Prostate gland (tissue), 2 donors: Measurements from ENCODE around the gene BICD1. TPM values are rescaled to one million over a fixed set of nuclear protein-coding genes. Genes with fewer than 3 reads are reported as not detected.

Experiments used
- DNase-seq: peaks from one replicate; pipeline ENCODE4 v3.0.0-alpha.2; 2019; ENCODE audit warnings: low spot score
- H3K27ac ChIP-seq, 2 donors: fragments of 200-600 bp; sonication (generic); 2 replicates each; pipeline ENCODE4 v1.5.1; 2017 to 2019
- H3K27me3 ChIP-seq: fragments of 200-600 bp; sonication (generic); replicated peaks from 2 replicates; pipeline ENCODE4 v1.5.1; 2019; ENCODE audit not compliant: insufficient read depth
- H3K36me3 ChIP-seq, 2 donors: fragments of 200-600 bp; sonication (generic); 1 replicate in 1 of 2; 2 replicates in 1 of 2; pipeline versions ENCODE4 v1.5.1 to v1.8.1; 2017 to 2019
- H3K4me1 ChIP-seq: fragments of 200-600 bp; sonication (generic); replicated peaks from 2 replicates; pipeline ENCODE4 v1.5.1; 2019
- H3K4me3 ChIP-seq, 2 donors: fragments of 200-600 bp; sonication (generic); 2 replicates each; pipeline ENCODE4 v1.5.1; 2017 to 2019
- H3K9me3 ChIP-seq: fragments of 200-600 bp; sonication (generic); 2 replicates; pipeline ENCODE4 v1.5.1; 2017
- POLR2A ChIP-seq: fragments of 450-650 bp; IDR thresholded peaks from one replicate; pipeline ENCODE4 v1.6.1; 2016; ENCODE audit warnings: antibody characterized with exemption, mild to moderate bottlenecking
- POLR2AphosphoS5 ChIP-seq: sonication (generic); formaldehyde crosslinking; IDR thresholded peaks from one replicate; pipeline ENCODE4 v1.6.1; 2017; ENCODE audit warnings: antibody characterized with exemption
- WGBS: methylation state at CpG from one replicate; pipeline ENCODE4 v1.1.5; 2018; 5-methylcytosine and 5-hydroxymethylcytosine counted together
- intact Hi-C: fragments of 100-400 bp; cut with DNase I; formaldehyde crosslinking; loops from one replicate; pipeline ENCODE4 v1.14.2; 2022
- total RNA-seq, 2 donors: library from RNA; depleted of rRNA; stranded (reverse); fragments of >200 nt; gene quantifications; one replicate each; pipeline ENCODE4 v1.1.0, GENCODE V29; 2016
- TF ChIP-seq, protein P1 (sequence below), 4 experiments: fragments of 200-600 bp in 2 of 4; fragments of 450-650 bp in 2 of 4; sonication (generic) in 2 of 4; IDR thresholded peaks; 1 replicate in 3 of 4; 2 replicates in 1 of 4; pipeline ENCODE4 v1.5.1; 2016 to 2019; ENCODE audit warnings: antibody characterized with exemption in 4 of 4, mild to moderate bottlenecking in 2 of 4, moderate library complexity in 2 of 4

The BICD1 gene
- total RNA-seq, 2 donors from 2014 or later: 8.6 to 26.2 TPM

DNA sequence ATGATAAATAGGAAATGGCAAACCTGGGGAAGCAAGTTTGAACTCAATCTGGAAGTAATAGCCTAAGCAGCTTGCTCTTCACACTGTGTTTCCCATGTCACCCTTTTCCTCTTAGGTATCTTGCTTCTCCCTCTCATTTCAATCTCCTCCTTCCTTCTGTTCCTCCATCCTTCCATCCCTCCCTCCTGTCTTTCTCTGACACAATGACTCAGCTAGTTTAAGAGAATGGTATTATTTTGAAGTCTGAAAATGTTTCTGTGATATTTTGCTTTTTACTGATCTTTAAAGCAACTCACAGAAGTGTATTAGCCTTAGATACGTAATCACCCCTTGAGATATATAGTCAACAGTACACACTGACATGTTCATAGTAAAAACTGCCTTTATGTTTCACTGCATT, 236.8 kb downstream of the BICD1 start:
- Histone ChIP-seq H3K27ac (no peak overlapping the region), H3K36me3 (no peaks in the 10 kb centered on the region), H3K4me3 (no peak overlapping the region), H3K4me1 (no peaks in the 10 kb centered on the region), H3K9me3 (no peaks in the 10 kb centered on the region), H3K27me3 (no peaks in the 10 kb centered on the region)
- no peak for TF ChIP-seq POLR2AphosphoS5
- TF ChIP-seq POLR2A: no peak
- TF ChIP-seq, protein P1, sequence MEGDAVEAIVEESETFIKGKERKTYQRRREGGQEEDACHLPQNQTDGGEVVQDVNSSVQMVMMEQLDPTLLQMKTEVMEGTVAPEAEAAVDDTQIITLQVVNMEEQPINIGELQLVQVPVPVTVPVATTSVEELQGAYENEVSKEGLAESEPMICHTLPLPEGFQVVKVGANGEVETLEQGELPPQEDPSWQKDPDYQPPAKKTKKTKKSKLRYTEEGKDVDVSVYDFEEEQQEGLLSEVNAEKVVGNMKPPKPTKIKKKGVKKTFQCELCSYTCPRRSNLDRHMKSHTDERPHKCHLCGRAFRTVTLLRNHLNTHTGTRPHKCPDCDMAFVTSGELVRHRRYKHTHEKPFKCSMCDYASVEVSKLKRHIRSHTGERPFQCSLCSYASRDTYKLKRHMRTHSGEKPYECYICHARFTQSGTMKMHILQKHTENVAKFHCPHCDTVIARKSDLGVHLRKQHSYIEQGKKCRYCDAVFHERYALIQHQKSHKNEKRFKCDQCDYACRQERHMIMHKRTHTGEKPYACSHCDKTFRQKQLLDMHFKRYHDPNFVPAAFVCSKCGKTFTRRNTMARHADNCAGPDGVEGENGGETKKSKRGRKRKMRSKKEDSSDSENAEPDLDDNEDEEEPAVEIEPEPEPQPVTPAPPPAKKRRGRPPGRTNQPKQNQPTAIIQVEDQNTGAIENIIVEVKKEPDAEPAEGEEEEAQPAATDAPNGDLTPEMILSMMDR (IDR thresholded peaks at IDR 0.05): no peak
- WGBS: 91% methylated on average over 1 of the region's 1 CpG
- intact Hi-C loops: no loop called here
- no peak for DNase-seq

DNA sequence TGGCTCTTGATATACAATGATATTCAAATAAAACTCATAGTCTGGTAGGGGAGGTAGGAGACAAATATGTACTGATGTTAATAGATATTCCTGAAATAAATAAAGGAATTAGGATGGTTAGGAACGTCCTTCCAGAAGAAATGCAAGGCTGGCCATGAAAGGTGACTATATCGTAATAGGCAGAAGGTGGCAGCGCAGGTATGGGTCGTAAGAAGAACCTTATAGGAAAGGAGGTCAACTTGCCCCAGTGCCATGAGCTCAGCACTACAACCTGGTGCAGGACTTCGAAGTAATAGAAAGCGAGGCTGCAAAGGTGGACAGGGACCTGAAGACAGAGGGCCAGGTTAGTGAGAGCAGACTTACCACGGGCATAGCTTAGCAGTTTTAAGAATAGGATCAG, 237.4 kb downstream of the BICD1 start:
- no peak for TF ChIP-seq POLR2AphosphoS5
- TF ChIP-seq POLR2A: no peak
- TF ChIP-seq, protein P1 (IDR thresholded peaks at IDR 0.05): no peak
- no peaks in the 10 kb centered on the region for H3K4me1 ChIP-seq
- H3K36me3 ChIP-seq: no peaks in the 10 kb centered on the region
- H3K27me3 ChIP-seq: no peaks in the 10 kb centered on the region
- intact Hi-C loops: no loop called here
- H3K9me3 ChIP-seq: no peaks in the 10 kb centered on the region
- no peak overlapping the region for H3K27ac ChIP-seq
- DNase-seq: no peak
- H3K4me3 ChIP-seq: no peak overlapping the region
- WGBS: 83% methylated on average over 7 of the region's 7 CpGs

DNA sequence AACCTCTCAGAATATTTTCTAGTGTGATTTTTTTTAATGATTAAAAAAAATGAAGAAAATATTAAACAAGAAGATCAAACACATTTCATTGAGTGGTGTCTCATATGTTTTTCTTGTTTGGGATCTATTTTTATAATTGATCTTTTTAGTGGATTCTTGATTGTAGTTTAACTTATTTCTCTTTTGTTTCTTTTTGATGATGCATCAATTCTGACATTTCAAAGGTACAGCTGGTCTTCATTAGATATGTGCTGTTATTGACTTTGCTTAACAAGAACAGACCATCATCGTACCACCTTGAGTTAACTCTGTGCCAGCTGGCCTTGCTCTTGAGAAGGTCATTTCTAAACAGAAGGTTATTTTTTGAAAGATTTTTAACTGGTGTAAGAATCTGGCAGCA, 246.9 kb downstream of the BICD1 start:
- intact Hi-C loops: no loop called here
- no peaks in the 10 kb centered on the region for H3K36me3 ChIP-seq

DNA sequence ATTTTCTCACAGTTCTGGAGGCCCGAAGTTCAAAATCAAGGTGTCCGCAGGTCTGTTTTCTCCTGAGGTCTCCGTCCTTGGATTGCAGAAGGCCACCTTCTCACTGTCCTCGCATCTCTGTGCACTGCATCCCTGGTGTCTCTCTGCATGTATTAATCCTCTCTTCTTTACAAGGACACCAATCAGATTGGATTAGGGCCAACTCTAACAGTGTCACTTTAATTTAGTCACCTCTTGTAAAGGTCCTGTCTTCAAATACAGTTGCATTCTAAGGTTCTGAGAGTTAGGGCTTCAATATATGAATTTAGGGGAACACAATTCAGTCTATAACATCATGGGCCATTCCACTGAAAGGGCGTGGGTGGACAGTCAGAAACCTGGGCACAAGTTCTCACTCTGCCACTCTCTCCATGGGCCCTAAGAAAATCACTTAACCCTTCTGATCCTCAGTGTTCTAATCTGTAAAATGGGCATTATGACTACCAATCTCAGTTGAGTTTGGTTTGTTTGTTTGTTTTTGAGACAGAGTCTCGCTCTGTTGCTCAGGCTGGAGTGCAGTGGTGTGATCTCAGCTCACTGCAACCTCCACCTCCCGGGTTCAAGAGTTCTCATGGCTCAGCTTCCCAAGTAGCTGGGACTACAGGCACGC, 251.1 kb downstream of the BICD1 start:
- no peak for DNase-seq
- H3K27me3 ChIP-seq: no peaks in the 10 kb centered on the region
- H3K4me3 ChIP-seq: no peak overlapping the region
- intact Hi-C loops: no loop called here
- no peaks in the 10 kb centered on the region for H3K36me3 ChIP-seq
- TF ChIP-seq, protein P1 (IDR thresholded peaks at IDR 0.05): no peak
- no peak for TF ChIP-seq POLR2A
- no peak for TF ChIP-seq POLR2AphosphoS5
- H3K9me3 ChIP-seq: no peaks in the 10 kb centered on the region
- no peaks in the 10 kb centered on the region for H3K4me1 ChIP-seq
- H3K27ac ChIP-seq: no peak overlapping the region
- WGBS: 90% methylated on average over 8 of the region's 8 CpGs

More for the DNA sequence above, 246.9 kb downstream of the BICD1 start:
- Histone ChIP-seq H3K27me3 (no peaks in the 10 kb centered on the region), H3K4me3 (no peak overlapping the region), H3K9me3 (no peaks in the 10 kb centered on the region), H3K27ac (no peak overlapping the region), H3K4me1 (no peaks in the 10 kb centered on the region)
- DNase-seq: no peak
- TF ChIP-seq POLR2A: no peak
- TF ChIP-seq, protein P1 (IDR thresholded peaks at IDR 0.05): no peak
- TF ChIP-seq POLR2AphosphoS5: no peak
- 38% methylated on average over 1 of the region's 1 CpG for WGBS

DNA sequence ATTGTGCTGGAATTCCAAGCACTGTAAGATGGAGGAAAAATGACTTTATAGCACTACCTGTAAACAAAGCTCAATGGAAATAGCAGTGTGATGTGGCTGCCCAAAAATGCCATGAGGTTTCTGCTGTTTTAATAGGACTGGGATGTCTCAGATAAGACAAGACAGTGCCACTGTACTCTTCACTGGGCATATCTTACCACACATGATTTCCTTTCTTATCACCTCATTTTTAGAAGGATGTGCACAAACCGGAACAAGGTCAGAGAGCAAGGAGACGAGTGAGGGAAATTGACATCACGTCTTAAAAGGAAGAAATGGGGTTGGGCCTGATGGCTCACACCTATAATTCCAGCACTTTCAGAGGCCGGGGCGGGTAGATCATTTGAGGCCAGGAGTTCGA, 254.3 kb downstream of the BICD1 start:
- WGBS: 86% methylated on average over 6 of the region's 6 CpGs
- Histone ChIP-seq H3K36me3 (no peaks in the 10 kb centered on the region), H3K4me1 (no peaks in the 10 kb centered on the region), H3K9me3 (no peaks in the 10 kb centered on the region), H3K27ac (no peak overlapping the region), H3K27me3 (no peaks in the 10 kb centered on the region), H3K4me3 (no peak overlapping the region)
- DNase-seq: no peak
- TF ChIP-seq, protein P1 (IDR thresholded peaks at IDR 0.05): no peak
- no peak for TF ChIP-seq POLR2A
- TF ChIP-seq POLR2AphosphoS5: no peak
- intact Hi-C loops: loop anchor here (10.0 kb wide), 1 partner anchor 314 kb away; the partner anchor contains the start of gene DNM1L
